Measurements from ENCODE around the gene GALNTL6.

- TF ChIP-seq FOXM1 (IDR thresholded peaks at IDR 0.05; ENCODE audit: borderline replicate concordance) (no peak), ZNF384 (IDR thresholded peaks at IDR 0.05) (no peak), ARNT (IDR thresholded peaks at IDR 0.05) (no peak), NFRKB (IDR thresholded peaks at IDR 0.05) (no peak), BHLHE40 (IDR thresholded peaks at IDR 0.05; ENCODE audit: borderline replicate concordance) (no peak)
These were observed 945.6 kb downstream of the GALNTL6 start for GRCh38 chr4:172758586-172759340.
